Measurements from ENCODE around the gene ZNF839.
"Not testable (repeated sequence)": the region's sequence is repeated elsewhere in the genome, so short reads cannot be mapped to it uniquely, and the experiment has no call there.

Gene ZNF839

DNA sequence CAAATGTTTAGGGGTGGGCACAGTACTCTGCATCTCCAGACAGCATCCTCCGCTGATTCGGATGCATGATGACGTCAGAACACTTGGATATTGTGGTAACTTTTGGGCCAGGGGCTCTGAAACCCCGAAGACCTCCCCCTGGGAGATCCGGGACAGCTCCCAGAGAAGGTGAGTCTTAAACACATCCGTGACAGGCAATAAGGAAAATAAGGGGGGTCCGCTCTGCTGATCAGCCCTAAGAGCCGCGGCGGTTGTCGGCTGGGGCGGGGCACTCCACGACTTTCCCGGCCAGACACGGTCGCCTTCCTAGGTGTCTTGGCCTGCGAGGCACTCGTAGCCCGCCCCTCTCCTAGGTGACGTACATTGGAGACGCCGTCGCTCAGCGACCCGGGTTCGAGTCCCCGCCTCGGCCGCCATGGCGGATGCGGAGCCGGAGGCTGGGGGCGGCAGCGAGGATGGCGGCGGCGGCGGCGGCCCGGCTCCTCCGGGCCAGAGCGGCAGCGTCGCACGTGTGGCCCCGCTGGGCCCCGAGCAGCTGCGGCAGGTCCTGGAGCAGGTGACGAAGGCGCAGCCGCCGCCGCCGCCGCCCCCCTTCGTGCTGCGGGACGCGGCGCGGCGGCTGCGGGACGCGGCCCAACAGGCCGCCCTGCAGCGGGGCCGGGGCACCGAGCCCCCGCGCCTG is at the start of gene ZNF839:
TSS of gene ZNF839 (plus strand) at position 396 of the 682 bp plus-strand sequence. CDS start at position 416, 20 bp downstream.
- peak; percentile 91 for DNase-seq

- no peak for DNase-seq
These were observed 47.2 kb upstream of the ZNF839 start for GRCh38 chr14:102272392-102272791.

- DNase-seq: no peak
These were observed 43.7 kb upstream of the ZNF839 start for GRCh38 chr14:102275866-102276265.

DNA sequence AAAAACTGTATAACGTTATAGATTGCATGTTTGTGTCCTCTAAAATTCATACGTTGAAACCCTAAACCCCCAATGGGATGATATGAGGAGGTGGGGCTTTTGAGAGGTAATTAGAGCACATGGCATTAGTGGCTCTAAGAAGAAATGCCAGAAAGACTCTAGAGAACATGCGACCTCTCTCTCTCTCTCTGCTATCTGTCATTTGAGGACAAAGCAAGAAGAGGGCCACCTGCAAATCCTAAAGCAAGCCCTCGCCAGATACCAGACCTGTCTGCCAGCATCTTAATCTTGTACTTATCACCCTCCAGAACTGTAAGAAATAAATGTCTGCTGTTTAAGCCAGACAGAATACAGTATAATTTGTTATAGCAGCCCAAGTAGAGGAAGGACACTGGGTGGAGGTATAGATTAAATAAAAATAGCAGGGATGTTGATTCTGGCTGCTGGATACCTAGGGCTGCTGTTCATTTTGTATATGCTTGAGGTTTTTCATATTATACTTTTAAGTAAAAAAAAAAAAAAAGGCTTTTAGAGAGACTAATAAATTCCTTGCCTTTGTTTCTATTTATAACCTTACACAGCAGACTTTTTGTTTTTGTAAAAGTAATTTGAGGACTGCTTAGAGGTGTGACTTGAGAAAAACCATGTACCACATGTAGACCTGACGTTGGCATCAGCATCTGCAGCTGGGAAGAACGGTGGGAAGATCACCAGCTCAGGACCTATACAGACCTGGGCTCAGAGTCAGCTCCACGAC is 41.5 kb upstream of the ZNF839 start:
- peak; percentile 83 for DNase-seq

DNA sequence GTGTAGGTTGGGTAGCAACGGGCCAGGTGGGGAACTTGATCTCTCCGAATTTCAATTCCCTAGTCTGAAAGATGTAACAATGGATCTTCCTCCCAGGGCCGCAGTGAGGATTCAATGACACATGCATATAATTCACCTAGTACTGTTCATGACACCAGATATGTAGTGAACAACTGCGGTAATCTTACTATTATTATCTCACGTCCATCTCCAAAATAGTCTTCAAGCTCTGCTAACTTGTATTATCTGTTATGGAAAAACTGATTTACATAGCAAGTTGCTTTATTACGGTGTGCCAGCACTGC is 41.0 kb upstream of the ZNF839 start:
- DNase-seq: no peak

- DNase-seq: no peak
These were observed 40.3 kb upstream of the ZNF839 start for GRCh38 chr14:102279282-102279681.

- no peak for DNase-seq
These were observed 39.7 kb upstream of the ZNF839 start for GRCh38 chr14:102279688-102280348.

DNA sequence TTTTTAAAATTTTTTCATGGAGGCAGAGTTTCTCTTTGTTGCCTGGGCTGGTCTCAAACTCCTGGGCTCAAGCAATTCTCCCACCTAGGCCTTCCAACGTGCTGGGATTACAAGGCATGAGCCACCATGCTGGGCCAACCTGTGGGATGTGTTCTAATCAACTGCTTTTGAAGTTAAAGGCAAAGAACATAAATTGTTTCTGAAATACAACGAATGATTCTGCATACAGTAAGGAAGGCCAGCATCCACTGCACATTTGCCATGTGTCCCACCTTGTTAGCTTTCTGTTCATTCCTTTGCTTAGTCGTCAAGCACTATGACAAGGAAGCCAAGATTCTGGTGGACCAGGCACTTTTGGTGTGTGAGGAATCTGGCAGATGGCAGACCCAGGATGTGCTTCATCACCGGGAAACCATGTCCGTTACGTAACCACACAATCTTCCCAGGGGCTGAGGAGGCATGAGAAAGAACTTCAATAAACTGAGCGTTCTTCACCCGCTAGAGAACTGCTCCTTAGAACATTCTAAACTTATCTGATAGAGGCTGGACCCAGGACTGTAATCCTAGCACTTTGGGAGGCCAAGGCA is 39.1 kb upstream of the ZNF839 start:
- no peak for DNase-seq

DNA sequence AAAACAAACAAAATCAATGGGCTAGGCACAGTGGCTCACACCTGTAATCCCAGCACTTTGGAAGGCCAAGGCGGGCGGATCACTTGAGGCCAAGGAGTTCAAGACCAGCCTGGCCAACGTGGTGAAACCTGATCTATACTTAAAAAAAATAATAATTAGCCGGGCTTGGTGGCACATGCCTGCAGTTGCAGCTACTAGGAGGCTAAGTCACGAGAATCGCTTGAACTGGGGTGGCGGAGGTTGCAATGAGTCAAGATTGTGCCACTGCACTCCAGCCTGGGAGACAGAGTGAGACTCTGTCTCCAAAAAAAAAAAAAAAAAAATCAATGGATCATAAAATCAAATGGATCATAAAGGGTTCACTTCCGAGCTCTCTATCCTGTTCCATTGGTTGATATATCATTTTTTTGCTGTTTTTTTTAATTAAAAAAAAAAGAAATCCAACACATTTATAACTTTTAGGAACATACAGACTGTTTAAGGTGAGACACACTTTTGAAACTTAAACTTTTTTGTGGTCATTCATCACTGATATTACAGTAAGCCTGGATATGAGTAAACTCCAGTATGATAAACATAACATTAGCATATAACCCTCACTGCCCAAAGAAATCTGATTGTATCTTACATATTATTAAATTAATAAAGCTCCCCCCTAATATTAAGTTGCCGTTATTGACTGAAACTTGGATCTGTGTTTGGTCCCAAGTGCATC is 36.6 kb upstream of the ZNF839 start:
- no peak for DNase-seq

DNA sequence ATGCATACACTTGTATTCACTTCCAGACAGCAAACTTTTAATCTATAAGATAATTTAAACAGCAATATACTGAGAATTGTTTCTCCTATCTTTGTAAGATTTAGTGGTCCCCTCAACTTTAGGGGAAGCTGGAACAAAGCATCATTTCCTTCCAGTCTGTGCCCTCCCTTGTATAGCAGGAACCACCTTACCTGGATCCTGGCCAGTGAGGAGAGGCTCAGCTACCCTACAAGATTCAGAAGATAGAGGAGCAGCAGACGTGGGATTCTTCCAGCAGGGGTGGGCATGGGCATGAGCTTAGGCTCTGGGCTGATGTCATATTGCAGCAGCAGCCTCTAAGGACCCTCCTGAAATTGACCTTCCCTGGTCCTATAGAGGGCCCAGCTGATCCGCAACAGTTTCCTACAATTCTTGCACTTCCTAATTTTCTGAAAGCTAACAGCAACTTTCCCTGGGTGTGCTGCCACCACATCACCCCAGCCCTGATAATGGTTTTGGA is 35.9 kb upstream of the ZNF839 start:
- no peak for DNase-seq

- DNase-seq: no peak
These were observed 34.4 kb upstream of the ZNF839 start for GRCh38 chr14:102285106-102285505.

DNA sequence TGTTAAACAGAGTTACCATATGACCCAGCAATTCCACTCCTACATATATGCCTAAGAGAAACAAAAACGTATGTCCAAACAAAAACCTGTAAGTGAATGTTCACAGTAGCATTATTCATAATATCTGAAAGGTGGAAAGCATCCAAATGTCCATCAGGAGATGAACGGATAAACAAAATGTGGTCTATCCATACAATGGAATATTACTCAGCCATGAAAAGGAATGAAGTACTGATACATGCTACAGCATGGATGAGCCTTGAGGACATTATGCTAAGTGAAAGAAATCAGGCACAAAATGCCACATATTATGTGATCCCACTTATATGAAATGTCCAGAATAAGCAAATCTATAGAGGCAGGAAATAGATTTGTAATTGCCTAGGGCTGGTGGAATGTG is 31.4 kb upstream of the ZNF839 start:
- DNase-seq: no peak

- no peak for DNase-seq
These were observed 27.1 kb upstream of the ZNF839 start for GRCh38 chr14:102292441-102292840.

DNA sequence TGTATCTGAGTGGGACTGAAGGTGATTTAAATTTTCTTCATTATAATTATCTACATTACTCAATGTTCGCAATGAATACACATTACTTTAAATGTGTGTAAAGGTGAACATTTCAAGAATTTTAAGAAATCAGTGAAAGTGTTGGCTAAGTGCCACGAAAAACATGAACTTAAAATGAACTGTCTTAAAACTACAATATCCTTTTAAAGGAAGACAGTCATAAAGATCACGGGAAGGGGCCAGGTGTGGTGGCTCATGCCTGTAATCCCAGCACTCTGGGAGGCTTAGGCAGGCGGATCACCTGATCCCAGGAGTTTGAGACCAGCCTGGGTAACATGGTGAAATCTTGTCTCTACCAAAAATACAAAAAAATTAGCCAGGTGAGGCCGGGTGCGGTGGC is 25.8 kb upstream of the ZNF839 start:
- DNase-seq: no peak

DNA sequence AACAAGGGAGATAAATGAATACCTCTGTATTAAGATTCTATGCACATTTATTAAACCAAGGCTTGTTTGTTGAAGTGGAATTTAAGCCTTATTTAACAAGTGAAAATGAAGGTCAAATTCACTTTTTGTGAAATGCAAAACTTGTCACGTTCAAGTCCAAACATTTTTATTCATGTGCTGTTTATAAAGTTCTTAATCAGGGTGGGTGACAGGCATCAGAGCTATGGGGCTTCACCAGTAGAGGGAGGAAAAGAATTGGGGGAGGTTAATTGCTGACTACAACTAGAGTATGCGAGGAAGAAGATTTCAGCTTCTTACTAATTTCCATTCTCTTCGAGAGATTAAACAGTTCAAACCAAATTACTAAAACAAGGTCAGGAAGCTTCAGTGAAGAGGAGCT is 24.3 kb upstream of the ZNF839 start:
- DNase-seq: no peak

DNA sequence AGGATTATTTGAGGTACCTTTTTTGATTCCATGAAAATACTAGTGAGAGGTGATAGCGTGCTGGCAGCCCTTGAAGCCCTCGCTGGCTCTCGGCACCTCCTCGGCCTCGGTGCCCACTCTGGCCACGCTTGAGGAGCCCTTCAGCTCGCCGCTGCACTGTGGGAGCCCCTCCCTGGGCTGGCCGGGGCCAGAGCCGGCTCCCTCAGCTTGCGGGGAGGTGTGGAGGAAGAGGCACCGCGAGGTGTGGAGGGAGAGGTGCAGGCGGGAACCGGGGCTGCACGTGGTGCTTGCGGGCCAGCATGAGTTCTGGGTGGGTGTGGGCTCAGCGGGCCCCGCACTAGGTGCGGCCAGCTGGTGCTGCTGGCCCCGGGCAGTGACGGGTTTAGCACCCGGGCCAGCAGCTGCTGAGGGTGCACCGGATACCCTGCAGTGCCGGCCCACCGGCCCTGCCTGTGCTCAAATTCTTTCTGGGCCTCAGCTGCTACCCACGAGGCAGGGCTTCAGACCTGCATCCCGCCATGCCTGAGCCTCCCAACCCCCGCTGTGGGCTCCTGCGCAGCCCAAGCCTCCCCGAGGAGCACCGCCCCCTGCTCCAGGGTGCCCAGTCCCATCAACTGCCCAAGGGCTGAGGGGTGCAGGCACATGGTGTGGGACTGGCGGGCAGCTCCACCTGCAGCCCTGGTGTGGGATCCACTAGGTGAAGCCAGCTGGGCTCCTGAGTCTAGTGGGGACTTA is 21.9 kb upstream of the ZNF839 start:
- DNase-seq: no peak

DNA sequence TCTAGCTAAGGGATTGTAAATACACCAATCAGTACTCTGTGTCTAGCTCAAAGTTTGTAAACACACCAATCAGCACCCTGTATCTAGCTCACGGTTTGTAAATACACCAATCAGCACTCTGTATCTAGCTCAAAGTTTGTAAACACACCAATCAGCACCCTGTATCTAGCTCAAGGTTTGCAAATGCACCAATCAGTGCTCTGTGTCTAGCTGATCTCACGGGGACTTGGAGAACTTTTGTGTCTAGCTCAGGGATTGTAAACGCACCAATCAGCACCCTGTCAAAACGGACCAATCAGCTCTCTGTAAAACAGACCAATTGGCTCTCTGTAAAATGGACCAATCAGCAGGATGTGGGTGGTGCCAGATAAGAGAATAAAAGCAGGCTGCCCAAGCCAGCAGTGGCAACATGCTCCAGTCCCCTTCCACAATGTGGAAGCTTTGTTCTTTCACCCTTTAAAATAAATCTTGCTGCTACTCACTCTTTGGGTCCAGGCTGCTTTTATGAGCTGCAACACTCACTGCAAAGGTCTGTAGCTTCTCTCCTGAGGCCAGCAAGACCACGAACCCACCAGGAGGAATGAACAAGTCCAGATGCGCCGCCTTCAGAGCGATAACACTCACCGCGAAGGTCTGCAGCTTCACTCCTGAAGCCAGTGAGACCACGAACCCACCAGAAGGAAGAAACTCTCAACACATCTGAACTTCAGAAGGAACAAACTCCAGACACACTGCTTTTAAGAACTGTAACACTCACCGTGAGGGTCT is 21.1 kb upstream of the ZNF839 start:
- DNase-seq: not testable (repeated sequence)

DNA sequence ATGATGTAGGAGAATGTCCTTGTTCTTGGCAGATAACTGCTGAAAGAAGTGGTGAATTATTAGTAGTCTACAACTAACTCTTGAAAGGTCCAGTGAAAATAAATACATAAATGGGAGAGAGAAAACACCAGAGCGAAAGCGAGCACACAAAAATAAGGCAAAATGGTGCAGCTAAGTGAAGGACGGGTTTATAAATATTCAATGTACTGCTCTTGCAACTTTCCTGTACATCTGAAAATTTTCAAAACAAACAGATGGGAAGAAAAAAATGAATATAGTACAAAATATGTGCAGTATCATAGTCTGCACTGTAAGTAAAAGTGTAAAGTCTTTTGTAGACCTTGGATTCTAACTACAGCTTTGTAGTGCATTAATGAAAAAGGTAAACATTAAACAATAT is 15.9 kb upstream of the ZNF839 start:
- DNase-seq: no peak

DNA sequence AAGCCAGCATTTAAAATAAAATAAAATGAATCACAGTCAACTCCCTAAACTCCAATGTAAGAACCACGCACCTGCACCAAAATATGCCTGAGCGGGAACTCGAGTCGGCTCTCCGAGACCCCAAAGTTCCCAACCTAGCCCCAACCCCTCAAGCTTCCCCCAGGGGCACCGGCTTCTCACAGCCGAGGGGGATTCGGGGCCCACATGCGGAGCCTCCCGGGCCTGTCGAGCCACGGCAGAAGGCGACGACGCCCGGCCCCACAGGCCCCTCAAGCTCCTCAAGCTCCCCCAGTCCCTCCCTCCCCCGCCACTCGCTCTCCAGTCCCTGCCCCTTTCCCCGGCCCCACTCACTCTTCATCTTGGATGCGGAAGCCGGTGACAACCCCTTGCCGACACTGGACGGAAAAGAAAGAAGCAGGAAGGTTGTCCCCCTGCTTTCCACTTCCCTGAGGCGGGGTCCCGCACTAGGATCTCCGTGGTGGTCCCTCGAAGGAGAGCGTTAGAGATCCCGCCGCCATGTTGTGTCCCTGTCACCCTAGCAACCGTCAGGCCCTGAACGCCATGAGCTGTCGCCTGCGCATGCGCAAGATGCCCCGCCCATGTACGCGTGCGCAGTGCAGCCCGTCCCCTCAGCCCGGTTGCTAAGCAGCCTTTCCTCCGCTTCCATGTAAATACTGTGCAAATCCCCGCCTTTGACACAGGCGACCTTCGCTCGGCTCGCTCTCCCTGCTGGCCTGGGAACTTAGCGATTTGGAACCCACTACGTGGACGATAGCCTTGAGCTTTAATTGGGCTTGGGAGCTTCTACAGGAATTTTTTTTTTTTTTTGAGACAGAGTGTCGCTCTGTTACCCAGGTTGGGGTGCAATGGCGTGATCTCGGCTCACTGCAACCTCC is 14.7 kb upstream of the ZNF839 start, which contains the start of gene MOK:
TSS of gene MOK (minus strand) at position 554 of the 896 bp plus-strand sequence. CDS start at position 358, 196 bp downstream.
- peak; percentile 97 for DNase-seq

Measured in NCI-H2171 treated with DMSO at 0.1 percent for 48 hours (cell line).